GM11168 (cell line): ENCODE results near the gene ACTMAP.
"Not testable (repeated sequence)": the region's sequence is repeated elsewhere in the genome, so short reads cannot be mapped to it uniquely, and the experiment has no call there.

Source experiments
- in situ Hi-C: fragments of 300-500 bp; cut with MboI; formaldehyde crosslinking; loops from one replicate; pipeline ENCODE4 v1.12.0; 2022; ENCODE audit warnings: low sequenced_read_pairs; ENCODE audit not compliant: unreplicated experiment

Gene ACTMAP

DNA sequence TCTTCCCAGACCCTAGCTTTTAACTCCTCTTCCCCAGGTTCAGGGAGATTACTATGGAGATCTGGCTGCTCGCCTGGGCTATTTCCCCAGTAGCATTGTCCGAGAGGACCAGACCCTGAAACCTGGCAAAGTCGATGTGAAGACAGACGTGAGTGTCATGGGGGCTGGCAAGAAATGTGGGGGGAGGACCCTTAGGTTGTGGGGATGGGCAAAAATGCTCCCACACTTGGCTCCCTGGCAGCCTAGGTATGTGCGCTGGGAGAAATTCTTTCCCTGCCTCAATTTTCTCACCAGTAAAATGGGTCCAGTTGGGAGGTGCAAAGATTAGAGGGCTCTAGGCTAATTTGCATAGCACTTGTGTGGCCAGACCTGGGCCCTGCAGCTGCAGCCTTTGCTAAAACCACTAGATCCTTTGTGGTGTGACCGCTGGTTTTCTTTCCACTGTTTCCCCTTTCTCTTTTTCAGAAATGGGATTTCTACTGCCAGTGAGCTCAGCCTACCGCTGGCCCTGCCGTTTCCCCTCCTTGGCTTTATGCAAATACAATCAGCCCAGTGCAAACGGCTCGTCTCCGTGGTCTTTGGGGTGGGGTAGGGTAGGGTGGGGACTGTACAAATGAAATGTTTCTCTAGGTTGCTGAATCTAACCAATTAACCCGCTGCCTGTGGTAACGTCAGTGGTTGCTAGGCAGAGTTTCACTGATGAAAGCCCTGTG lies 26.8 kb upstream of the ACTMAP start:
- in situ Hi-C loops, result no loop called here

DNA sequence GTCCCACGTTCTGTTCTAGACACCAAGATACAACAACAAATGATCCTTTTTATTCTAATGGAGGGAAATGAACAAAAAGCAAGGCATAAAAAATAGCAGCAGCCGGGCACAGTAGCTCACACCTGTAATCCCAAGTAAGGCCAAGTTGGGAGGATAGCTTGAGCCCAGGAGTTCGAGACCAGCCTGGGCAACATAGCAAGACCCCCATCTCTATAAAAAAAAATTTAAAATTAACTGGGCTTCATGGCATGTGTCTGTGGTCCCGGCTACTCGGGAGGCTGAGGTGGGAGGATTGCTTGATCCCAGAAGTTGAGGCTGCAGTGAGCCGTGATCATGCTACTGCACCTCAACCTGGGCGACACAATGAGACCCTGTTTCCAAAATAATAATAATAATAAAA lies 26.1 kb upstream of the ACTMAP start:
- in situ Hi-C loops, result no loop called here

DNA sequence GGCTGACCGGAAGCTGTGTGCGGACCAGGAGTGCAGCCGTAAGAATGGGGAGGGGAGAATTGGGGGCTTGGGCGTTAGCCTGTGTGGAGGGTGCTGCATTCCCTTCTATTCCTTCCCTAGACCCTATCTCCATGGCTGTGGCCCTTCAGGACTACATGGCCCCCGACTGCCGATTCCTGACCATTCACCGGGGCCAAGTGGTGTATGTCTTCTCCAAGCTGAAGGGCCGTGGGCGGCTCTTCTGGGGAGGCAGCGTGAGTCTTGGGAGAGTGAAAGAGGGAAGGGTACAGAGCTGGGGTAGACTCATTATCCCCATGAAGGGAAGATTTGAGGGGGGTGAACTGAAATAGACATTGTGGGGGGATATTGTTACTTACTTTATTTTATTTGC lies 25.4 kb upstream of the ACTMAP start:
- in situ Hi-C loops, result no loop called here

DNA sequence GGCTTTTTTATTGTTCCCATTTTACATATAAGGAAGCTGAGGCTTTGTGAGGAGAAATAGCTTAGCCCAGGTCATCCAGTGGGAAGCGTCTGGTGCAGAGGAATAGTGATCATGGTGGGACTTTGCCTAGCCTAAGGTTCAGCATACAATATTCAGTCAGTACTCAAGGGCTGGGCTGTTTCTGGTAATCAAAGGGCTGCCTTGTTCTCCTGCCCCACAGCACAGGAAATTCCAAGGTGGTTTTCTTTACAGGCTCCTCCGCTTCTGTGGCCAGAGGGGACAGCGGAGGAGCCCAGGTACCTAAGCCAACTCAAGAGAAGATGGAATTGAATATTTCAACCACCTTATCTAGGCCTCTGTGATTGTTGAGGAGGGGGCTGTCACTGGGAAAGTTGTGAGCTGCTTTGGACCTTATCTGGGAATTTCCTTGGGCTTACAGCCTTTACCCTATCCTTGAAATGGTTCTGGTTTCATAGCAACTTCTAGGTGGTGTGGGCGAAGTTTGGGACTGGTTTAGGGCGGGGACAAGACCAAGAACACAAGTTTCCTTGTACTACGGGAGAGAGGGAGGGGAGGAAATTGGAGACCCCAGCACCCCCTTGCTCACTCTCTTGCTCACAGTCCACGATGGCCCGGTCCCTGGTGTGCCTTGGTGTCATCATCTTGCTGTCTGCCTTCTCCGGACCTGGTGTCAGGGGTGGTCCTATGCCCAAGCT lies 24.8 kb upstream of the ACTMAP start, which contains the start of gene MIA:
TSS of gene MIA (plus strand) at position 606 of the 716 bp plus-strand sequence. CDS start at position 628, 22 bp downstream.
- in situ Hi-C loops, result no loop called here

DNA sequence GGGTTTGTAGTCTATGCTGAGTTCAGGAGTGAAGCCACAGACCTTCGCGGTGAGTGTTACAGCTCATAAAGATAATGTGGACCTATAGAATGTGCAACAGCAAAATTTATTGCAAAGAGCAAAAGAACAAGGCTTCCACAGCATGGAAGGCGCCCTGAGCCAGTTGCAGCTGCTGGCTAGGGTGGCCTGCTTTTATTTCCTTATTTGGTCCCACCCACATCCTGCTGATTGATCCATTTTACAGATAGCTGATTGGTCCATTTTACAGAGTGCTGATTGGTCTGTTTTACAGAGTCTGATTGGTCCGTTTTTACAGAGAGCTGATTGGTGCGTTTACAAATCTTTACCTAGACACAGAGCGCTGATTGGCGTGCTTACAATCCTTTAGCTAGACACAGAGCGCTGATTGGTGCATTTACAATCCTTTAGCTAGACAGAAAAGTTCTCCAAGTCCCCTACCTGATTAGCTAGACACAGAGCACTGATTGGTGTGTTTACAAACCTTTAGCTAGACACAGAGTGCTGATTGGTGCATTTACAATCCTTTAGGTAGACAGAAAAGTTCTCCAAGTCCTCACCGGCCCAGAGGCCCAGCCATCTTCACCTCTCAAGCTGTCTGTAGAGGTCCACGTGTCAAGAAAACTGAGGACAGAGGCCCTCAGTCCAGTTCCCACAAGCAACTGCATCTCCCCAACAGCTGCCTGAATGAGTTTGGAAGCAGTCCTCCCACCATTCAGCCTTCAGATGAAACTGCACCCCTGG lies 21.0 kb upstream of the ACTMAP start:
- in situ Hi-C loops, result not testable (repeated sequence)

DNA sequence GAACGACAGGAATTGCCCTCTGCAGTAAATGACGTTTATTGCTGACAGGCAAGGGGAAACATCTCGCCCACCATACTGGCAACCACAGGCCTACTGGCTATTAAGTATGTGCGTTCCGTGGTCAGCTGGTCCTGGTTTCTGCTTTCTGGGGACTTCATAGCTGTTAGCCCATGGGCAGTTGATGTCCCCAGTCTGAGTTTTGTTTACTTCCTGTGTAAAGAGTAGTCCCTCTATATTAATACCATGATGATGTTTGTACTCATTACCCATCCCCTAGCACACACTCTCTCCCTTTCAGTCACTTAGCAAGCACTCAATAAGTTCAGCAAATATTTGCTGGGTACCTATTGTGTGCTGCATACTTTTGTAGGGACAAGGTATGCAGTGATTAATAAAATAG lies 18.6 kb upstream of the ACTMAP start:
- in situ Hi-C loops, result no loop called here

DNA sequence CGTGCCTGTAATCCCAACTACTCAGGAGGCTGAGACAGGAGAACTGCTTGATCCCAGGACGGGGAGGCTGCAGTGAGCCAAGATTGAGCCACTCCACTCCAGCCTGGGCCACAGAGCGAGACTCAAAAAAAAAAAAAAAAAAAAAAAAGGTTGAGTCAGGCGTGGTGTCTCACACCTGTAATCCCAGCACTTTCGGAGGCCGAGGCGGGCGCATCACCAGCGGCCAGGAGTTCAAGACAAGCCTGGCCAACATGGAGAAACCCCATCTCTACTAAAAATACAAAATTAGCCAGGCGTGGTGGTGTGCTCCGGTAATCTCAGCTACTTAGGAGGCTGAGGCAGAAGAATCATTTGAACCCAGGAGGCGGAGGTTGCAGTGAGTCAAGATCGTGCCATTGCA lies 16.1 kb upstream of the ACTMAP start:
- in situ Hi-C loops, result not testable (repeated sequence)

DNA sequence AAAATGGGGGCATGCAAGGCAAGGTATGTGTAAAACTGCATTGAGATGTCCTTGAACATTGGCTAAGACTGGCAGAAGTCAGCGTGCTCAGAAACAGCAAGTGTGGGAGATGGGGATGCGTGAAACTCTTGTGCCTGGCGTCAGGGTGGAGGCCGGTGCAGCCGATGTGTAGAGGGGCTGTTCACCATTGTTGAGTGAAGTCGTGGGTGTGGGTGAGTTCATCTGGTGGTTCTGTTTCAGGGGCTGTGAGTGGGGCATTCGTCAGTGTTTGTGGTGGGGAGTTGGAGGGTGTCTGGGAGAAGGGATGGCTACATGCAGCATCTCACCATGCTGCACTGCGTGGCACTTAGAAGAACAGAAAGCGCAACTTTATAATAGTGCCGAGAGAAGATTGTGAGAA lies 13.7 kb upstream of the ACTMAP start:
- in situ Hi-C loops, result no loop called here

DNA sequence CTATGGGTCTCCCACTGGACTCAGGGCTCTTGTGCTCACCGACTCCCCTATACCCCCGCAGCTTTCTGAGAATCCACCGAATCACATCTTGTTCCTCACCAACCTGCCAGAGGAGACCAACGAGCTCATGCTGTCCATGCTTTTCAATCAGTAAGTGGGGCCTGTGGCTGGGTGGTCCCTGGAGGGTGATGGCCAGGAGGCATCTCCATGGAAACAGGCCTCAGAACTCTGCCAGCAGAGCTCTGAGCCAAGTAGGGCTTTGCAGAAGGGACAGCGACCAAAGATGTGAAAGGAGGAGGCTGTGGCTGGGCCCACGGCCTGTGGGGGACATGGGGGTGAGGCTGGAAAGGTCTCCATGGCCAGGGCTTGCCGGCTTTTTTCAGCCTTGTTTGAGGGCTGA lies 13.2 kb upstream of the ACTMAP start:
- in situ Hi-C loops, result no loop called here

DNA sequence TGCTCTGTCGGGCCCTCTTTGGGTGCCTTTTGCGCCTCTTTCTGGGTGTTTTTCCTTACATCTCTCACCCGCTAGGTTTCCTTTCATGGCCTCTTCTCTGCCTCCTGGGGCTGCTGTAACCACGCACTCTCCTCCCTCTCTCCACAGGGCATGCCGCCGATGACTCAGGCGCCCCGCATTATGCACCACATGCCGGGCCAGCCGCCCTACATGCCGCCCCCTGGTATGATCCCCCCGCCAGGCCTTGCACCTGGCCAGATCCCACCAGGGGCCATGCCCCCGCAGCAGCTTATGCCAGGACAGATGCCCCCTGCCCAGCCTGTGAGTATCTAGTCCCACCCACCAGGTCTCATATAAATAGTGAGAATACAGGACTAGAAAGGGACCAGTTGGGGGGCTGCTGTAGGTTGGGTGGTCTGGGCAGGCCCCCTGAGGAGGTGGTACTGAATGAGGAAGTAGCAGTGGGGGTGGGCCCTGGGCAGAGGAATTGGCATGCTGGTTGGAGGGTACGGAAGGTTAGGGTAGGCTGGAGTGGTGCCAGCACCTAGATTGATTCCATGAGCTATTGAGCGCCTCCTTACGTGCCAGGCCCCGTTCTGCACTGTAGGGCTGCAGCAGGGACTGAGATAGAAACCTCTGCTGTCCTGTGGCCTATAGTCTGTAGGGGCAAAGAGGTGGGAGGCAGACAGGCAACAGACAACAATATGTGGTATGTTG lies 12.6 kb upstream of the ACTMAP start:
- in situ Hi-C loops, result no loop called here

DNA sequence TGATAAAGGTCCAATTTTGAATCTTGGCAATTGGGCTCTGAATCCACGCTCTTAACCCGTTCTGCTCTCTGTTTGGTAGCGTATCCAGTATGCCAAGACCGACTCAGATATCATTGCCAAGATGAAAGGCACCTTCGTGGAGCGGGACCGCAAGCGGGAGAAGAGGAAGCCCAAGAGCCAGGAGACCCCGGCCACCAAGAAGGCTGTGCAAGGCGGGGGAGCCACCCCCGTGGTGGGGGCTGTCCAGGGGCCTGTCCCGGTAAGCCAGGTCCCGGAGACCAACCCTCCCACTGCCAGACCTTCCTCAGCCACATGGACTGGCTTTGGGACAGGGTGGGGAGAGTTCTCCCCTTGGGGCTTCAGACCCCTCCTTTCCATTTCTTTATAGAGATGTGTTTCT lies 9.1 kb upstream of the ACTMAP start:
- in situ Hi-C loops, result no loop called here

DNA sequence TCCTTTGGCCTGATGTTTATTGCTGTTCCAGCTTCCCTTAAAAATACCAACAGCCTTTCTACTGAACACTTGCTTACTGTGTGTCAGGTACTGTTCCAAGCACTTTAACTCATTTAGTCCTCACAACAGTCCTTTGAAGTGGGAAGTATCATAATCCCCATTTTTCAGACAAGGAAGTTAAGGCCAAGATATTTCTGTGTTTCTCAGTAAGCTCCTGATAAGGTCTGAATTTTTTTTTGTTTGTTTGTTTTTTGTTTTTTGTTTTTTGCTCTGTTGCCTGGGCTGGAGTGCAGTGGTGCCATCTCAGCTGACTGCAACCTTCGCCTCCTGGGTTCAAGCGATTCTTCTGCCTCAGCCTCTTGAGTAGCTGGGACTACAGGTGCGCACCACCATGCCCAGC lies 8.2 kb upstream of the ACTMAP start:
- in situ Hi-C loops, result no loop called here

DNA sequence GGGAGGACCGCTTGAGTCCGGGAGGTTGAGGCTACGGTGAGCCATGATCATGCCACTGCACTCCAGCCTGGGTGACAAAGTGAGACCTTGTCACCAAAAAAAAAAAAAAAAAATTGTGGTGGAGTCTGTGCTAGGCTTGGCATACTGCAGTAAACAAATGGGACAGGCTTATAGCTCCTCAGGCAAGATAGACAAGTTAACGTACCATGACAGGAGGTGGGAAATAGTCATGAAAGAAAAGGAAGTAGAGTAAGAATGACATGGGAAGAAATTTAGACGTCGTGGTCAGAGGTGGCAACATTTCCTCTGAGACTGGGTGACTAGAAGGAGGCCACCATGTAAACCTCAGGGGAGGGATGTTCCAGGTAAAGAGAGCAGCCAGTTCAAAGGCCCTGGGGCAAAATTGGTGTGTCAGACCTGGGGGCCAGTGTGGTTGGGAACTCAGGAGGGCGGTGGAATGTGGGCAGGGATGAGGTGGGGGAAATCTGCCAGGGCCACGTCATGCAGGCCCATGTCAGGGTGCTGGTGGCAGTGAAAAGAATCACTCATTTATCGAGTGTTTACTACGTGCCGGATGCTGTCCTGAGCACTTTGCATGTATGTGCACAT lies 6.3 kb upstream of the ACTMAP start:
- in situ Hi-C loops, result no loop called here

DNA sequence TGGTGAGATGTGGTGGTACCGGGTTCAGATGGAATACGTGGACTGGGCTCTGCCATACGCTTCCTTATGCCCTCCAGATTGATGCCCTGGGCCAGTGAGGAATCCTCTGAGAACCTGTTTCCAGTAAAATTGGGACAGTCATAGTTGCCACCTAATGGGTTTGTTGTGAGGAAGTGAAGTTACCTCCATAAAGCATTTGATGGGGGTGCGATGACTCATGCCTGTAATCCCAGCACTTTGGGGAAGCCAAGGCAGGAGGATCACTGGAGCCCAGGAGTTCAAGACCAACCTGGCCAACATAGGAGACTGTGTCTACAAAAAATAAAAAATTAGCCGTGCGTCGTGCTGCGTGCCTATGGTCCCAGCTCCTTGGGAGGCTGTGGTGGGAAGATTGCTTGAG lies 5.5 kb upstream of the ACTMAP start:
- in situ Hi-C loops, result no loop called here

DNA sequence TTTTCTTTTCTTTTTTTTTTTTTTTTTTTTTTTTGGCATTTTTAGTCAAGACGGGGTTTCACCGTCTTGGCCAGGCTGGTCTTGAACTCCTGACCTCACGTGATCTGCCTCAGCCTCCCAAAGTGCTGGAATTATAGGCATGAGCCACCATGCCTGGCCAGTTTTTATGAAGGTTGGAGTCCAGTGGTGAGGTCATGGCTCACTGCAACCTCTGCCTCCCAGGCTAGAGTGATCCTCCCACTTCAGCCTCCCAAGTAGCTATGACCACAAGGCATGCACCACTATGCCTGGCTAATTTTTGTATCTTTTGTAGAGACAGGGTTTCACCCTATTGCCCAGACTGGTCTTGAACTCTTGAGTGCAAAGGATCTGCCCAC lies 5.0 kb upstream of the ACTMAP start:
- in situ Hi-C loops, result no loop called here

DNA sequence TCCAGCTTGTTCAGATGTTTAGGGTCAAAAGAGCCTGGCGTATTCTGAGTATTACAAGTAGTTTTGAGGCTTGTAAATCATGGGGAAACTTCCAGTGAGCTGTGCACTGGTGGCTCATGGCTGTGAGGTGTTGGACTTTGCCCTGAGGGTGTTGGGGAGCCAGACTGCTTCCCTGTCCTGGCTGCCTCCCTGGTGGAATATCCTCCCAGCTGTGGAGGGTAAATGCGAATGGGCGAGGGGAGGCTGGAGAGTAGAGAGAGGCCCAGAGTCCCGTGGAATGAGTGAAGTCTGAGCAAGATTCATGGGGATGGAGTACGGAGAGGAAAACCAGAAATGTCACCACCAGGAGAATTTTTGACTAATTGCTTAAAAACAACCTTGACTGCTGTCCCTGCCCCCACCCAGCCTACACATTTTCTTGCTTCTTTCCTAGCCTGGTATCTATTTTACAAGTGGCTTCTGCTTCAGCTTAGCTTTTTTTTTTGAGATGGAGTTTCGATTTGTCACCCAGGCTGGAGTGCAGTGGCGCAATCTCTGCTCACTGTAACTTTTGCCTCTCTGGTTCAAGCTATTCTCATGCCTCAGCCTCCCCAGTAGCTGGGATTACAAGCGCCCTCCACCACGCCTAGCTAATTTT lies 4.5 kb upstream of the ACTMAP start:
- in situ Hi-C loops, result no loop called here

DNA sequence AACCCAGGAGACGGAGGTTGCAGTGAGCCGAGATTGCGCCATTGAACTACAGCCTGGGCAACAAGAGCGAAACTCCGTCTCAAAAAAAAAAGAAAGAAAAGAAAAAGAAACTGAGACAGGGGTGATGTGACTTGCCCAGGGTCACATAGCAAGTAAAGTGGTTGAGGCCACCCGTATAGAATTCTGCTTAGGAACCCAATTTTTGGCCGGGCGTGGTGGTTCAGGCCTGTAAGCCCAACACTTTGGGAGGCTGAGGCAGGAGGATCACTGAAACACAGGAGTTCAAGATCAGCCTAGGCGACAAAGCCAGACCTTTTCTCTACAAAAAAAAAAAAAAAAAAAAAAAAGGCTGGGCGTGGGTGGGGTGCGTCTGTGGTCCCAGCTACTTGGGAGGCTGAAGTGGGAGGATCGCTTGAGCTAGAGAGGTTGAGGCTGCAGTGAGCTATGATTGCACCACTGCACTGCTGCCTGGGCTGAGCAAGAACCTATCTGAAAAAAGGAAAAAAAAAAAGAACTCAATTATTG lies 2.0 kb upstream of the ACTMAP start:
- in situ Hi-C loops, result no loop called here

DNA sequence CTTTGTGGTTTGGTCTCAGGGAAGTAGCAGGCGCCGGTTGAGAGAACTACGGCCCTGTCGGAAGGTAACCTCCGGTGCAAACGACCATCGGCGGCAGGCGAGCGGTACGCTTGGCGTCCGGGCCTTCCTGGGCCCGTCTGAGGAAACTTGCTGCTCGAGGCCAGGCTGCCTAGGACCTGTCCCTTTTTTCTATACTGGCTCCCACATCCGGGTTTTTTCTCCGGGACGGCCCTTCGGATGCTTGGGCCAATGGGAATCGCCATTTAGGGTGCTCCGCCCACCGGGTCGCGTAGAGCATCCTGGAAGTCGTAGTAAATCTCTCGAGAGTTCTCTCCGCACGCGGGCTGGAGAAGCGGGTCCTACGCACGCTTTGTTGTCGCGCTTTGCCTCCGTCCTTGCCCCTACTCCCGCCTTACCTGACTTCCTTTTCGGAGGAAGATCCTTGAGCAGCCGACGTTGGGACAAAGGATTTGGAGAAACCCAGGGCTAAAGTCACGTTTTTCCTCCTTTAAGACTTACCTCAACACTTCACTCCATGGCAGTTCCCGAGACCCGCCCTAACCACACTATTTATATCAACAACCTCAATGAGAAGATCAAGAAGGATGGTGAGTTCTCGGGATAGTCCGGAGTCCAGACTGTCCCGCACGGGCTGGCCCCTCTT lies 729 bp upstream of the ACTMAP start, which contains the start of gene SNRPA:
TSS of gene SNRPA (plus strand) at position 330 of the 664 bp plus-strand sequence. CDS start at position 536, 206 bp downstream.
- in situ Hi-C loops, result no loop called here

DNA sequence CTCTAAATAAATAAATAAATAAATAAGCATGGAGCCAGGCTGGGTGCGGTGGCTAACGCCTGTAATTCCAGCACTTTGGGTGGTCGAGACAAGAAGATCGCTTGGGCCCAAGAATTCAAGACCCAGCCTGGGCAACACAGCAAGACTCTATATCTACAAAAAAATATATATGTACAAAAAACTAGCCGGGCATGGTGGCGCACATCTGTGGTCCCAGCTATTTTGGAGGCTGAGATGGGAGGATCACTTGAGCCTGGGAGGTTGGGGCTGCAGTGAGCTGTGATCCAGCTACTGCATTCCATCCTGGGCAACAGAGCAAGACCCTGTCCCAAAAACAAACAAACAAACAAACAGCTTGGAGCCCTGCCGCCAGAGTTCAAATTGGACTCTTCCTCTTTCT lies 2.7 kb downstream of the ACTMAP start:
- in situ Hi-C loops, result no loop called here
